Measurements from ENCODE around the gene WNT9B. TPM values are rescaled to one million over a fixed set of nuclear protein-coding genes. Genes with fewer than 3 reads are reported as not detected.

WNT9B gene
- total RNA-seq (0.05 TPM), polyA plus RNA-seq (0.02 TPM)
- long read RNA-seq, donor 1 = 0 reads
- long read RNA-seq, donor 2 = 0 reads
- long read RNA-seq, donor 3 = 0 reads
- long read RNA-seq, donor 4 = 0 reads
- long read RNA-seq, donor 5 = 0 reads
- long read RNA-seq, donor 6 = 0 reads
- long read RNA-seq, donor 7 = 0 reads
- long read RNA-seq, donor 8 = 0 reads
- long read RNA-seq, donor 9 = 0 reads
- long read RNA-seq, donor 10 = 0 reads

- H3K4me1 ChIP-seq (ENCODE audit: control insufficient read depth in 2 of 2, insufficient read depth in 2 of 2, low read length in 2 of 2) = peaks cover 0 to 6% of the 10 kb centered on the region in 2 donors
- H3K4me3 ChIP-seq (ENCODE audit: low read length in 2 of 2) = peak within 1 kb of the TSS in 1 of 2 donors; percentile 17
- 4% methylated on average over 75 of the region's 75 CpGs for WGBS
- H3K36me3 ChIP-seq (ENCODE audit: control insufficient read depth in 2 of 2, insufficient read depth in 2 of 2, low read length in 1 of 2) = no peaks in the 10 kb centered on the region
- peak in 2 of 9 donors; percentile 22 to 39 for DNase-seq (ENCODE audit: low read depth in 6 of 9, low spot score in 9 of 9)
- H3K27ac ChIP-seq (ENCODE audit: low read depth in 1 of 2, low read length in 1 of 2) = peak within 1 kb of the TSS in 1 of 2 donors; percentile 13
- peaks cover 53 to 83% of the 10 kb centered on the region in 2 donors for H3K27me3 ChIP-seq (ENCODE audit: control insufficient read depth in 2 of 2, insufficient read depth in 1 of 2, low read length in 1 of 2)
- no peaks in the 10 kb centered on the region for H3K9me3 ChIP-seq (ENCODE audit: control insufficient read depth in 2 of 2, insufficient read depth in 1 of 2, low read length in 1 of 2)
Observed at GRCh38 chr17:46851029-46851741, at the start of gene WNT9B. WNT9B (plus strand) TSS chr17:46851583; CDS start chr17:46851639, 56 bp downstream.

DNA sequence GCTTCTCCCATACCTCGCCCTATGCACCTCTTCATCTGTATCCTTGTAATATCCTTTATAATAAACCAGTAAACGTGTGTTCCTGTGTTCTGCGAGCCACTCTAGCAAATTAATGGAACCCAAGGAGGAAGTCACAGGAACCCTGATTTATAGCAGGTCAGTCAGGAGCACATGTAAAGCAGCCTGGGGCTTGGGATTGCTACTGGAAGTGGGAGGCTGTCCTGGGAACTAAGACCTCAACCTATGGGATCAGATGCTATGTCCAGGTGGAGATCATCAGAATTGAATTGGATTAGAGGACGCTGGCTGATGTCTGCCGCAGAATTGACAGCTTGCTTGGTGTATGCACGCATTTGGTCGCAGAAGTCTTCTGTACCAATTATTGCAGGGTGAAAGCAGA, 48.6 kb upstream of the WNT9B start:
- no peak for DNase-seq (ENCODE audit: low read depth in 6 of 9, low spot score in 9 of 9)
- 75% methylated on average over 7 of the region's 7 CpGs for WGBS

GRCh38 chr17:46803544-46803943, 47.8 kb upstream of the WNT9B start:
- Histone ChIP-seq H3K36me3 (ENCODE audit: control insufficient read depth in 2 of 2, insufficient read depth in 2 of 2, low read length in 1 of 2) (no peaks in the 10 kb centered on the region), H3K4me1 (ENCODE audit: control insufficient read depth in 2 of 2, insufficient read depth in 2 of 2, low read length in 2 of 2) (no peaks in the 10 kb centered on the region)
- 96% methylated on average over 5 of the region's 5 CpGs for WGBS

More for the DNA sequence above, 48.6 kb upstream of the WNT9B start:
- H3K36me3 ChIP-seq (ENCODE audit: control insufficient read depth in 2 of 2, insufficient read depth in 2 of 2, low read length in 1 of 2) = no peaks in the 10 kb centered on the region
- peaks cover 0 to 5% of the 10 kb centered on the region in 2 donors for H3K27me3 ChIP-seq (ENCODE audit: control insufficient read depth in 2 of 2, insufficient read depth in 1 of 2, low read length in 1 of 2)
- H3K9me3 ChIP-seq (ENCODE audit: control insufficient read depth in 2 of 2, insufficient read depth in 1 of 2, low read length in 1 of 2) = no peaks in the 10 kb centered on the region
- no peak overlapping the region for H3K4me3 ChIP-seq (ENCODE audit: low read length in 2 of 2)
- no peak overlapping the region for H3K27ac ChIP-seq (ENCODE audit: low read depth in 1 of 2, low read length in 1 of 2)
- no peaks in the 10 kb centered on the region for H3K4me1 ChIP-seq (ENCODE audit: control insufficient read depth in 2 of 2, insufficient read depth in 2 of 2, low read length in 2 of 2)

DNA sequence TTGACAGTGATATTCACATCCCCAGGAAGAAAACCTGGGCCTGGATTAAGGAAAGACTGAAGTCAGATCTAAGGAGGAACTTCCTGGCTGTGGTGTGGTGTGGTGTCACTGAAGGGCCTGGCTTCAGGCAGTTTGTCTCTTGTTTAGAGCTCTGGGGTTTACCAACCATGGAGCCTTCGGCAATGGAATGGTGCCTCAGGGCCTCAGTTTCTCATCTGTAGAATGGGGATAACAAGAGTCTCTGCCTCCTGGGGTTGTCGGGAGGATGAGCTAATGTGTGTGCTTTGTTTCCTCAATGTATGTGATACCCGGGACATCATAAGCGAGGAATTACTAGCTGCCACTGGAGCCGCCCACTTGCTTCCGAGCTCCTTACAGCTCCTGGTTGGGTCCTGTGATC, 45.6 kb upstream of the WNT9B start:
- H3K36me3 ChIP-seq (ENCODE audit: control insufficient read depth in 2 of 2, insufficient read depth in 2 of 2, low read length in 1 of 2) = no peaks in the 10 kb centered on the region
- H3K9me3 ChIP-seq (ENCODE audit: control insufficient read depth in 2 of 2, insufficient read depth in 1 of 2, low read length in 1 of 2) = no peaks in the 10 kb centered on the region
- H3K27me3 ChIP-seq (ENCODE audit: control insufficient read depth in 2 of 2, insufficient read depth in 1 of 2, low read length in 1 of 2) = peaks cover 0 to 4% of the 10 kb centered on the region in 2 donors
- 93% methylated on average over 6 of the region's 6 CpGs for WGBS
- no peaks in the 10 kb centered on the region for H3K4me1 ChIP-seq (ENCODE audit: control insufficient read depth in 2 of 2, insufficient read depth in 2 of 2, low read length in 2 of 2)
- DNase-seq (ENCODE audit: low read depth in 6 of 9, low spot score in 9 of 9) = no peak
- H3K27ac ChIP-seq (ENCODE audit: low read depth in 1 of 2, low read length in 1 of 2) = no peak overlapping the region
- no peak overlapping the region for H3K4me3 ChIP-seq (ENCODE audit: low read length in 2 of 2)

More at GRCh38 chr17:46803544-46803943, 47.8 kb upstream of the WNT9B start:
- Histone ChIP-seq H3K27me3 (ENCODE audit: control insufficient read depth in 2 of 2, insufficient read depth in 1 of 2, low read length in 1 of 2) (peaks cover 0 to 3% of the 10 kb centered on the region in 2 donors), H3K4me3 (ENCODE audit: low read length in 2 of 2) (no peak overlapping the region), H3K27ac (ENCODE audit: low read depth in 1 of 2, low read length in 1 of 2) (no peak overlapping the region), H3K9me3 (ENCODE audit: control insufficient read depth in 2 of 2, insufficient read depth in 1 of 2, low read length in 1 of 2) (no peaks in the 10 kb centered on the region)
- no peak for DNase-seq (ENCODE audit: low read depth in 6 of 9, low spot score in 9 of 9)

DNA sequence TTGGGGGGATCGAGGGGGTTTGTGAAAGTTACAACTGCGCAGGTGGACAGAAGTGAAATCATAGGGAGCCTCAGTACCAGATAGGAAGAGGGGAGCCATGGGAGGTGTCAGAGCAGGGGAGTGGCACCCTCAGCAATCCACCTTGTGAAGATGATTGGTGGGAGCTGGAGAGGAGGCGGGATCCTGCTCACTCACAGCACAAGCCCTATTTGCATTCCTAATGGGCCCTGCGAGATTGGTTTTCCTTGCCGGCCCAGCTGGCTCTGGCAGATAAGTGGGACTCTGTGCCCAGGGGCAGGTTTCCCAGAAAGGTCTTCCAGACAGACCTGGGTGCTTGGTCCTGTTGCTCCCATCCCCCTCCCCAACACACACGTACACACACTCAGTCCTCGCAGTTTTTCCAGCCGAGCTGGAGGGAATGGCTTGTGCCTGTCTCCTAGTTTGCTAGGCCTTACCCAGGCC, 42.2 kb upstream of the WNT9B start:
- no peak overlapping the region for H3K27ac ChIP-seq (ENCODE audit: low read depth in 1 of 2, low read length in 1 of 2)
- H3K4me3 ChIP-seq (ENCODE audit: low read length in 2 of 2) = no peak overlapping the region
- H3K4me1 ChIP-seq (ENCODE audit: control insufficient read depth in 2 of 2, insufficient read depth in 2 of 2, low read length in 2 of 2) = no peaks in the 10 kb centered on the region
- H3K36me3 ChIP-seq (ENCODE audit: control insufficient read depth in 2 of 2, insufficient read depth in 2 of 2, low read length in 1 of 2) = no peaks in the 10 kb centered on the region
- DNase-seq (ENCODE audit: low read depth in 6 of 9, low spot score in 9 of 9) = no peak
- 95% methylated on average over 8 of the region's 8 CpGs for WGBS
- H3K27me3 ChIP-seq (ENCODE audit: control insufficient read depth in 2 of 2, insufficient read depth in 1 of 2, low read length in 1 of 2) = peaks cover 9 to 38% of the 10 kb centered on the region in 2 donors
- H3K9me3 ChIP-seq (ENCODE audit: control insufficient read depth in 2 of 2, insufficient read depth in 1 of 2, low read length in 1 of 2) = no peaks in the 10 kb centered on the region

DNA sequence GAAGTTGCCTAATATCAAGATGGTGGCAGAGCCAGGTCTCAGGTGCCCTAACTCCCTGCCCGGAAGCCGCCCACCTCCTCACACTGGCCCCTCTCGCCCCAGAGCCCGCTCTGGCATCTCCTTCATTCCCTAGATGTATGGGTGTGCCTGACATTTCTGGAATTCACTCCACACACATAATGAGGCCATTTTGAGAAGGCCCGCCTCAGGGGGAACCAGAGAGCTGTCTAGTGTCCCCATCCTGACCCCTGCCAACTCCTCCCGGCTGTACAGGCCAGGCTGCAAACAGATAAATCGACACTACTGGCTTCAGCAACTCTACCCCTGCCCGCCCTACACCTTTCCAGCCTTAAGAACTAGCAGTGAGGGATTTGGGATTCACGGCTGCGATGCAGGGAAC, 40.5 kb upstream of the WNT9B start:
- Histone ChIP-seq H3K9me3 (ENCODE audit: control insufficient read depth in 2 of 2, insufficient read depth in 1 of 2, low read length in 1 of 2) (no peaks in the 10 kb centered on the region), H3K36me3 (ENCODE audit: control insufficient read depth in 2 of 2, insufficient read depth in 2 of 2, low read length in 1 of 2) (no peaks in the 10 kb centered on the region), H3K27ac (ENCODE audit: low read depth in 1 of 2, low read length in 1 of 2) (no peak overlapping the region), H3K4me1 (ENCODE audit: control insufficient read depth in 2 of 2, insufficient read depth in 2 of 2, low read length in 2 of 2) (no peaks in the 10 kb centered on the region), H3K4me3 (ENCODE audit: low read length in 2 of 2) (no peak overlapping the region), H3K27me3 (ENCODE audit: control insufficient read depth in 2 of 2, insufficient read depth in 1 of 2, low read length in 1 of 2) (peaks cover 18 to 55% of the 10 kb centered on the region in 2 donors)
- 96% methylated on average over 10 of the region's 10 CpGs for WGBS
- no peak for DNase-seq (ENCODE audit: low read depth in 6 of 9, low spot score in 9 of 9)

GRCh38 chr17:46811978-46812583, 39.3 kb upstream of the WNT9B start:
- 71% methylated on average over 11 of the region's 11 CpGs for WGBS
- H3K36me3 ChIP-seq (ENCODE audit: control insufficient read depth in 2 of 2, insufficient read depth in 2 of 2, low read length in 1 of 2) = no peaks in the 10 kb centered on the region
- DNase-seq (ENCODE audit: low read depth in 6 of 9, low spot score in 9 of 9) = no peak
- H3K4me3 ChIP-seq (ENCODE audit: low read length in 2 of 2) = no peak overlapping the region
- no peak overlapping the region for H3K27ac ChIP-seq (ENCODE audit: low read depth in 1 of 2, low read length in 1 of 2)
- no peaks in the 10 kb centered on the region for H3K4me1 ChIP-seq (ENCODE audit: control insufficient read depth in 2 of 2, insufficient read depth in 2 of 2, low read length in 2 of 2)
- peaks cover 18 to 67% of the 10 kb centered on the region in 2 donors for H3K27me3 ChIP-seq (ENCODE audit: control insufficient read depth in 2 of 2, insufficient read depth in 1 of 2, low read length in 1 of 2)
- no peaks in the 10 kb centered on the region for H3K9me3 ChIP-seq (ENCODE audit: control insufficient read depth in 2 of 2, insufficient read depth in 1 of 2, low read length in 1 of 2)

GRCh38 chr17:46812624-46813318, 38.6 kb upstream of the WNT9B start:
- no peak for DNase-seq (ENCODE audit: low read depth in 6 of 9, low spot score in 9 of 9)
- Histone ChIP-seq H3K9me3 (ENCODE audit: control insufficient read depth in 2 of 2, insufficient read depth in 1 of 2, low read length in 1 of 2) (no peaks in the 10 kb centered on the region), H3K4me3 (ENCODE audit: low read length in 2 of 2) (no peak overlapping the region), H3K4me1 (ENCODE audit: control insufficient read depth in 2 of 2, insufficient read depth in 2 of 2, low read length in 2 of 2) (no peaks in the 10 kb centered on the region), H3K27me3 (ENCODE audit: control insufficient read depth in 2 of 2, insufficient read depth in 1 of 2, low read length in 1 of 2) (peaks cover 25 to 74% of the 10 kb centered on the region in 2 donors), H3K27ac (ENCODE audit: low read depth in 1 of 2, low read length in 1 of 2) (no peak overlapping the region), H3K36me3 (ENCODE audit: control insufficient read depth in 2 of 2, insufficient read depth in 2 of 2, low read length in 1 of 2) (no peaks in the 10 kb centered on the region)
- WGBS = 86% methylated on average over 6 of the region's 6 CpGs

Measured in thymus (tissue), 14 donors.